SIG-M5 treated with dmso at 0.1 percent for 504 hours (cell line): ENCODE results near the gene CYP2A7.
A peak's percentile ranks its signal among the peaks of the same experiment; 100 is the strongest.
"Not testable (repeated sequence)": the region's sequence is repeated elsewhere in the genome, so short reads cannot be mapped to it uniquely, and the experiment has no call there.

Source experiments
- DNase-seq: peaks from one replicate; lab custom pipeline; 2025; ENCODE audit not compliant: unreplicated experiment; lab: John Stamatoyannopoulos, UW

Gene CYP2A7

GRCh38 chr19:40882062-40882461 is at the start of gene CYP2A7:
Gene CYP2A7 (minus strand): TSS chr19:40882231. CDS start chr19:40882210, 21 bp downstream.
- DNase-seq, result not testable (repeated sequence)

GRCh38 chr19:40930799-40931198 is 48.8 kb upstream of the CYP2A7 start:
- DNase-seq, result not testable (repeated sequence)

- not testable (repeated sequence) for DNase-seq
Measured at GRCh38 chr19:40929942-40930341, 47.9 kb upstream of the CYP2A7 start.

- no peak for DNase-seq
Measured at GRCh38 chr19:40928850-40929249, 46.8 kb upstream of the CYP2A7 start.

- DNase-seq, result no peak
Measured at GRCh38 chr19:40927567-40927966, 45.5 kb upstream of the CYP2A7 start.

GRCh38 chr19:40926276-40926675 is 44.2 kb upstream of the CYP2A7 start:
- DNase-seq, result not testable (repeated sequence)

- DNase-seq, result no peak
Measured at GRCh38 chr19:40923934-40924391, 41.9 kb upstream of the CYP2A7 start.

GRCh38 chr19:40922237-40923160 is 40.5 kb upstream of the CYP2A7 start:
- not testable (repeated sequence) for DNase-seq

- DNase-seq, result peak; percentile 54
Measured at GRCh38 chr19:40921005-40921897, 39.2 kb upstream of the CYP2A7 start.

GRCh38 chr19:40920300-40921004 is 38.4 kb upstream of the CYP2A7 start:
- DNase-seq, result no peak

GRCh38 chr19:40919530-40920299 is 37.7 kb upstream of the CYP2A7 start:
- DNase-seq, result not testable (repeated sequence)

GRCh38 chr19:40918303-40918702 is 36.3 kb upstream of the CYP2A7 start:
- not testable (repeated sequence) for DNase-seq

GRCh38 chr19:40908976-40909375 is 26.9 kb upstream of the CYP2A7 start:
- DNase-seq, result peak; percentile 1

GRCh38 chr19:40907968-40908735 is 26.1 kb upstream of the CYP2A7 start:
- no peak for DNase-seq

- no peak for DNase-seq
Measured at GRCh38 chr19:40906512-40906911, 24.5 kb upstream of the CYP2A7 start.

GRCh38 chr19:40904673-40905156 is 22.7 kb upstream of the CYP2A7 start:
- DNase-seq, result not testable (repeated sequence)

GRCh38 chr19:40901975-40902750 is 20.1 kb upstream of the CYP2A7 start:
- DNase-seq, result not testable (repeated sequence)

GRCh38 chr19:40900521-40900920 is 18.5 kb upstream of the CYP2A7 start:
- DNase-seq, result not testable (repeated sequence)
